ENCODE results near the gene SFI1. TPM values are rescaled to one million over a fixed set of nuclear protein-coding genes. Genes with fewer than 3 reads are reported as not detected.
"Not testable (repeated sequence)": the region's sequence is repeated elsewhere in the genome, so short reads cannot be mapped to it uniquely, and the experiment has no call there.

Gene SFI1
- total RNA-seq, 2 donors from 2014 or later = 6.5 to 6.8 TPM

DNA sequence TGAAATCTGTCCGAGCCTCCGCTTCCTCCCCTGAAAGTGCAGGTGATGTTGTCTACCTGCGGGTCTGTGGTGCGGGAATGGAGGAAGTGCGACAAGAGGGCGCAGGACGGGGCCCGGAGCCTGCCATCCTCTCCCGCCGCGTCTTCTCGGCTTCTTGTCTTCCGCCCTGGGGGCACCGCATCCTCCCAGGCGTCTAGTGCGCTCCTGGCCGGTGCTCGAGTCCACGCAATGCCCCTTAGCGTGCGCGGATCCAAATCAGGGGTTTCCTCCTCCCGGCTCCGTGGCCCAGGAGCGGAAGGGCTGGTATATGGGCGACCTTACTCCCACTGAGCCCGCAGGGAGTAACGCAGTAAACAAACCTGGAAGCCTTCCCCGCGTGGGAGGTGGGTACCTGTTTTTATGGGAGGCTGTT lies 405 bp downstream of the SFI1 start:
- no peaks in the 10 kb centered on the region for H3K27me3 ChIP-seq
- TF ChIP-seq, protein P1, sequence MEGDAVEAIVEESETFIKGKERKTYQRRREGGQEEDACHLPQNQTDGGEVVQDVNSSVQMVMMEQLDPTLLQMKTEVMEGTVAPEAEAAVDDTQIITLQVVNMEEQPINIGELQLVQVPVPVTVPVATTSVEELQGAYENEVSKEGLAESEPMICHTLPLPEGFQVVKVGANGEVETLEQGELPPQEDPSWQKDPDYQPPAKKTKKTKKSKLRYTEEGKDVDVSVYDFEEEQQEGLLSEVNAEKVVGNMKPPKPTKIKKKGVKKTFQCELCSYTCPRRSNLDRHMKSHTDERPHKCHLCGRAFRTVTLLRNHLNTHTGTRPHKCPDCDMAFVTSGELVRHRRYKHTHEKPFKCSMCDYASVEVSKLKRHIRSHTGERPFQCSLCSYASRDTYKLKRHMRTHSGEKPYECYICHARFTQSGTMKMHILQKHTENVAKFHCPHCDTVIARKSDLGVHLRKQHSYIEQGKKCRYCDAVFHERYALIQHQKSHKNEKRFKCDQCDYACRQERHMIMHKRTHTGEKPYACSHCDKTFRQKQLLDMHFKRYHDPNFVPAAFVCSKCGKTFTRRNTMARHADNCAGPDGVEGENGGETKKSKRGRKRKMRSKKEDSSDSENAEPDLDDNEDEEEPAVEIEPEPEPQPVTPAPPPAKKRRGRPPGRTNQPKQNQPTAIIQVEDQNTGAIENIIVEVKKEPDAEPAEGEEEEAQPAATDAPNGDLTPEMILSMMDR (IDR thresholded peaks at IDR 0.05) = no peak
- H3K36me3 ChIP-seq = no peaks in the 10 kb centered on the region
- H3K9me3 ChIP-seq = no peaks in the 10 kb centered on the region
- DNase-seq (ENCODE audit: low spot score) = no peak
- peaks cover 0 to 19% of the 10 kb centered on the region in 2 donors for H3K4me1 ChIP-seq
- H3K27ac ChIP-seq = peak overlapping the region; percentile 74 to 80
- peak overlapping the region; percentile 62 to 72 for H3K4me3 ChIP-seq

DNA sequence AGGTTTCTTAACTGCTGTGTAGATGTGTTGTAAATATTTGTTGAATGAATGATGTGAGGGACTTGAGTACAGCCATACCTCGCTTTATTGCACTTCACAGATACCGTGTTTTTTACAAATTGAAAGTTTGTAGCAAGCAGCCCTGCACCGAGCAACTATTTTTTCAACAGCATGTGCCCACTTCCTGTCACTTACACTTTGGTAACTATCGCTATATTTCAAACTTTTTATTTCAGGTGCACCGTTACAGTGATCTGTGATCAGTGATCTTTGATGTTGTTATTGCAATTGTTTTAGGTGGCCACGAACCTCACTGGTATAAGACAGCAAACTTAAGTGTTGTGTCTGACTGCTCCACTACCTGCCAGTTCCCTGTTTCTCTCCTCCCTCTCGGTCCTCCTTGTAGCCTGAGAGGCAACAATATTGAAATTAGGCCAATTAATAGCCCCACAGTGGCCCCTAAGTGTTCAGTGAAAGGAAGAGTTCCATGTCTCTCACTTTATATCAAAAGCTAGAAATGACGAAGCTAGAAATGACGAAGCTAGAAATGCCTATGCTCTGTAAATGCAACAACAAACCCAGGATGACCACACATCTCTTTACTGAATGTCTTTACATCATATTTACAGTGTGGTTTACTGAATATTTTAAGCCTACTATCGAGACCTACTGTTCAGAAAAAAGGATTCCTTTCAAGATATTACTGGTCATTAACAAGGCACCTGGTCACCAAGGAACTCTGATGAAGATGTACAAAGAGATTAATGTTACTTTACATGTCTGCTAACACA lies 1.0 kb downstream of the SFI1 start:
- no peaks in the 10 kb centered on the region for H3K27me3 ChIP-seq
- H3K4me3 ChIP-seq = peak overlapping the region; percentile 62 to 72
- DNase-seq (ENCODE audit: low spot score) = no peak
- TF ChIP-seq, protein P1 (IDR thresholded peaks at IDR 0.05) = no peak
- peak overlapping the region in 1 of 2 donors; percentile 74 for H3K27ac ChIP-seq
- no peaks in the 10 kb centered on the region for H3K9me3 ChIP-seq
- H3K36me3 ChIP-seq = no peaks in the 10 kb centered on the region
- peaks cover 0 to 19% of the 10 kb centered on the region in 2 donors for H3K4me1 ChIP-seq

DNA sequence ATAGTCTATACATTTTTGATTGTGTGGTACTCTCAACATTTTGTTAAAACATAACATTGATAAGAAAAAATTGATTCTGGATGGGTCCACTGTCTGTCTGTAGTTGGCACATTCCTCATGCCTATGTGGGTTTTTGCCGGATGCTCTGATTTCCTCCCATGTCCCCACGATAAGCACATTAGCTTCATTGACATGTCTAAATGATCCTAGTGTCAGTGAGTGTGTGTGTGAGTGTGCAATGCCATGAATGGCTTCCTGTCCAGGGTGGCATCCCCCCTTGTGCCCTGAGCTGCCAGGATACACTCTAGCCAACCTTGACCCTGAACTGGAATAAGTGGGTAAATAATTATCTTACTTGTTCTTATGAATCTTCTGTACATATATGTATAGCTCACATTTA lies 5.4 kb downstream of the SFI1 start:
- TF ChIP-seq, protein P1 (IDR thresholded peaks at IDR 0.05) = no peak
- no peaks in the 10 kb centered on the region for H3K36me3 ChIP-seq
- H3K9me3 ChIP-seq = no peaks in the 10 kb centered on the region
- no peak for DNase-seq (ENCODE audit: low spot score)
- H3K27ac ChIP-seq = no peak overlapping the region
- H3K27me3 ChIP-seq = no peaks in the 10 kb centered on the region
- H3K4me1 ChIP-seq = peaks cover 0 to 6% of the 10 kb centered on the region in 2 donors
- H3K4me3 ChIP-seq = no peak overlapping the region

DNA sequence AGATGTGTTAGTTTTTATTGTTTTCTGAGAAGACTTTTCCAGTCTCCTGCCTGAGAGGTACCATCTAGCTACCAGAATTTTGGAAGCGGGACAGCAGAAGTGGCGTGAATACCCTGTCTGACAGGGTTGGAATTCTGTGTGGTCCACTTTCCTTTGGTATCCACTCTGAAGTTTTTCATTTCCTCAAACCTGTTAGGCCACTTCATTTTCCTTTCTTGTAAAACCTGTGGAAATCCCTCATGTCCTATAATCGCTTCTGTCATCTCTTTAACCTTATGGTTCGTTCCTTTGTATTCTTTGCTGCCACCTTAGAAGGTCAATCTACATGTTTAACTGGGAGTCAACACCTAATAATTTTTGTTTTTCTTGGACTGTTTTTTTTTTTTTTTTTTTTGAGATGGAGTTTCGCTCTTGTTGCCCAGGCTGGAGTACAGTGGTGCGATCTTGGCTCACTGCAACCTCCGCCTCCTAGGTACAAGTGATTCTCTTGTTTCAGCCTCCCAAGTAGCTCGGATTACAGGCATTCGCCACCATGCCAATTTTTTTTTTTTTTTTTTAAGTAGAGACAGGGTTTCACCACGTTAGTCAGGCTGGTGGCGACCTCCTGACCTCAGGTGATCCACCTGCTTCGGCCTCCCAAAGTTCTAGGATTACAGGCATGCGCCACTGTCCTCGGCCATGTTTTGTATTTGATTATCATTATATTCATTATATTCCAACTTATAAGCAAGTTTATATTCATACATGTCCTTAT lies 7.1 kb downstream of the SFI1 start:
- no peaks in the 10 kb centered on the region for H3K36me3 ChIP-seq

DNA sequence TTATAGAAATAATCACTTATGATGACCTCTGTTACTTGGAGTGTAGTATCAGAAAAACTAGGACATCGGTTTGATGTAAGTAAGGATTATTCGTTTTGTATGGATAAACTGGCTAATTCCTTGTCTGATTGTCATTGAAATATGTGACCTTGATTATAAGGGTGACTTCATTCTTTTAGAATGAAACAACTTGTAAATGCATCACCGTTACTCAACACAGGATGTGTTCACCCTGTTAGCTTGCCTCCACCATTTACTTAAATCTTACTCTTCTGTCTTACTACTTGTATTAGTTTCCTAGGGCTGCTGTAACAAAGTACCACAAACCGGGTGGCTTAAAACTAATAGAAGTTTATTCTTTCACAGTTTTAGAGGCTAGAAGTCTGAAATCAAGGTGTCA lies 7.9 kb downstream of the SFI1 start:
- H3K4me3 ChIP-seq = no peak overlapping the region
- DNase-seq (ENCODE audit: low spot score) = no peak
- H3K27me3 ChIP-seq = no peaks in the 10 kb centered on the region
- no peaks in the 10 kb centered on the region for H3K4me1 ChIP-seq
- TF ChIP-seq, protein P1 (IDR thresholded peaks at IDR 0.05) = no peak
- no peak overlapping the region for H3K27ac ChIP-seq
- H3K9me3 ChIP-seq = no peaks in the 10 kb centered on the region
- H3K36me3 ChIP-seq = no peaks in the 10 kb centered on the region

More for the DNA sequence above, 7.1 kb downstream of the SFI1 start:
- H3K9me3 ChIP-seq = no peaks in the 10 kb centered on the region
- H3K4me1 ChIP-seq = no peaks in the 10 kb centered on the region
- H3K27me3 ChIP-seq = no peaks in the 10 kb centered on the region
- TF ChIP-seq, protein P1 (IDR thresholded peaks at IDR 0.05) = no peak
- no peak overlapping the region for H3K4me3 ChIP-seq
- H3K27ac ChIP-seq = no peak overlapping the region
- no peak for DNase-seq (ENCODE audit: low spot score)

DNA sequence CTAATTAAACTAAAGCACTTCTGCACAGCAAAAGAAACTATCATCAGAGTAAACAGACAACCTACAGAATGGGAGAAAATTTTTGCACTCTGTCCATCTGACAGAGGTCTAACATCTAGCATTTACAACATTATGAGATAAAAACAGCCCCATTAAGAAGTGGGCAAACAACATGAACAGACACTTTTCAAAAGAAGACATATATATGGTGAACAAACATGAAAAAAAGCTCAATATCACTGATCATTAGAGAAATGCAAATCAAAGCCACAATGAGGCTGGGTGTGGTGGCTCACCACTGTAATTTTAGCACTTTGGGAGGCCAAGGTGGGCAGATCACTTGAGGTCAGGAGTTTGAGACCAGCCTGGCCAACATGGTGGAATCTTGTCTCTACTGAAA lies 11.2 kb downstream of the SFI1 start:
- H3K36me3 ChIP-seq; H3K27me3 ChIP-seq; H3K4me3 ChIP-seq; H3K4me1 ChIP-seq; H3K9me3 ChIP-seq; H3K27ac ChIP-seq; DNase-seq (ENCODE audit: low spot score): not testable (repeated sequence)

All from right atrium auricular region (tissue), 2 donors.